ENCODE data around the gene ESR2. TPM values are rescaled to one million over a fixed set of nuclear protein-coding genes. Genes with fewer than 3 reads are reported as not detected.
A peak's percentile ranks its signal among the peaks of the same experiment; 100 is the strongest.
"Not testable (repeated sequence)": the region's sequence is repeated elsewhere in the genome, so short reads cannot be mapped to it uniquely, and the experiment has no call there.

The ESR2 gene
- total RNA-seq, 4 donors from 2014 or later = 0.27 to 1.0 (median 0.78) TPM; not detected in 1

GRCh38 chr14:64215274-64215673 is 78.9 kb downstream of the ESR2 start:
- Histone ChIP-seq H3K4me1 (peaks cover 11 to 14% of the 10 kb centered on the region in 2 donors), H3K36me3 (peaks cover 58 to 89% of the 10 kb centered on the region in 2 donors), H3K9me3 (no peaks in the 10 kb centered on the region), H3K4me3 (replicated peaks in 1 of 3) (no peak overlapping the region), H3K27me3 (no peaks in the 10 kb centered on the region), H3K27ac (no peak overlapping the region)
- intact Hi-C loops (cut with DNase I) = no loop called here
- TF ChIP-seq POLR2A (IDR thresholded peaks at IDR 0.05) = no peak
- TF ChIP-seq CTCF (IDR thresholded peaks at IDR 0.05) = no peak
- 98% methylated on average over 10 of the region's 10 CpGs for WGBS, 2 donors
- no peak for DNase-seq

GRCh38 chr14:64213853-64214570 is 80.2 kb downstream of the ESR2 start:
- no peak overlapping the region for H3K4me3 ChIP-seq (replicated peaks in 1 of 3)
- H3K9me3 ChIP-seq = no peaks in the 10 kb centered on the region
- no peak for DNase-seq
- intact Hi-C loops (cut with DNase I) = no loop called here
- no peak for TF ChIP-seq POLR2A (IDR thresholded peaks at IDR 0.05)
- no peak for TF ChIP-seq CTCF (IDR thresholded peaks at IDR 0.05)
- 92 to 95% methylated on average over 15 of the region's 15 CpGs for WGBS, 2 donors
- H3K27ac ChIP-seq = peak overlapping the region; percentile 67 to 92 (median 73)
- peaks cover 60 to 89% of the 10 kb centered on the region in 2 donors for H3K36me3 ChIP-seq
- no peaks in the 10 kb centered on the region for H3K27me3 ChIP-seq
- peaks cover 11 to 14% of the 10 kb centered on the region in 2 donors for H3K4me1 ChIP-seq

GRCh38 chr14:64213086-64213485 is 81.1 kb downstream of the ESR2 start:
- intact Hi-C loops (cut with DNase I) = no loop called here
- WGBS, 2 donors = 65 to 73% methylated on average over 5 of the region's 5 CpGs
- Histone ChIP-seq H3K27me3 (no peaks in the 10 kb centered on the region), H3K36me3 (peaks cover 66 to 84% of the 10 kb centered on the region in 2 donors), H3K4me3 (replicated peaks in 1 of 3) (no peak overlapping the region), H3K9me3 (no peaks in the 10 kb centered on the region), H3K4me1 (peaks cover 11 to 14% of the 10 kb centered on the region in 2 donors), H3K27ac (peak overlapping the region; percentile 67 to 92 (median 73))
- peak; percentile 66 to 71 for DNase-seq
- TF ChIP-seq POLR2A (IDR thresholded peaks at IDR 0.05) = no peak
- TF ChIP-seq CTCF (IDR thresholded peaks at IDR 0.05) = no peak

GRCh38 chr14:64212666-64213065 is 81.5 kb downstream of the ESR2 start:
- Histone ChIP-seq H3K36me3 (peaks cover 66 to 79% of the 10 kb centered on the region in 2 donors), H3K4me1 (peaks cover 11 to 14% of the 10 kb centered on the region in 2 donors), H3K27ac (peak overlapping the region; percentile 14 to 92 (median 53)), H3K27me3 (no peaks in the 10 kb centered on the region), H3K9me3 (no peaks in the 10 kb centered on the region), H3K4me3 (replicated peaks in 1 of 3) (no peak overlapping the region)
- intact Hi-C loops (cut with DNase I) = no loop called here
- whole genome bisulfite sequencing, 2 donors = 94 to 98% methylated on average over 8 of the region's 8 CpGs
- no peak for TF ChIP-seq CTCF (IDR thresholded peaks at IDR 0.05)
- TF ChIP-seq POLR2A (IDR thresholded peaks at IDR 0.05) = no peak
- no peak for DNase-seq

GRCh38 chr14:64210912-64211311 is 83.3 kb downstream of the ESR2 start:
- H3K27me3 ChIP-seq; H3K4me3 ChIP-seq (replicated peaks in 1 of 3); DNase-seq; intact Hi-C loops (cut with DNase I); H3K9me3 ChIP-seq: not testable (repeated sequence)
- peaks cover 13 to 23% of the 10 kb centered on the region in 2 donors for H3K4me1 ChIP-seq
- peak overlapping the region in 1 of 3 donors; percentile 17 for H3K27ac ChIP-seq
- WGBS, 2 donors = 90 to 94% methylated on average over 4 to 6 of the region's 6 CpGs
- peaks cover 54 to 63% of the 10 kb centered on the region in 2 donors for H3K36me3 ChIP-seq
